Activated naive CD4-positive, alpha-beta T cell treated with anti-CD3 and anti-CD28 coated beads, Interleukin-2, amount 10 ng/mL, durations not matched to agents 7 days and 5 days (primary cell): Measurements from ENCODE around the gene CHRDL2.

ENCODE experiments used
- CTCF ChIA-PET: fragments of 350-600 bp; sonication (Branson Sonifier 250); formaldehyde crosslinking; loops from one replicate; lab custom pipeline; 2021; ENCODE audit warnings: antibody characterized with exemption; lab: Charles Lee
- DNase-seq: peaks from one replicate; pipeline ENCODE4 v3.0.0-alpha.2; 2020
- H3K27ac Mint-ChIP-seq: one replicate; pipeline ENCODE4 v1.8.0; 2021; ENCODE audit warnings: mild to moderate bottlenecking, moderate library complexity, mixed read lengths
- H3K27me3 Mint-ChIP-seq: one replicate; pipeline ENCODE4 v1.8.0; 2021; ENCODE audit warnings: mild to moderate bottlenecking, mixed read lengths
- H3K36me3 Mint-ChIP-seq: one replicate; pipeline ENCODE4 v1.8.0; 2021; ENCODE audit warnings: mixed read lengths
- H3K4me1 Mint-ChIP-seq: one replicate; pipeline ENCODE4 v1.8.0; 2021; ENCODE audit warnings: mixed read lengths
- H3K4me3 Mint-ChIP-seq: one replicate; pipeline ENCODE4 v1.8.0; 2021; ENCODE audit warnings: mild to moderate bottlenecking, moderate library complexity, mixed read lengths
- H3K9me3 Mint-ChIP-seq: one replicate; pipeline ENCODE4 v1.8.0; 2021; ENCODE audit warnings: mixed read lengths

CHRDL2 gene

GRCh38 chr11:74717221-74717969 lies 13.8 kb downstream of the CHRDL2 start:
- H3K27me3 Mint-ChIP-seq = peaks cover 19% of the 10 kb centered on the region
- CTCF ChIA-PET = interaction anchor here (1.5 kb wide), 1 partner anchor 22 kb away, joined by 4 read pairs; no protein-coding TSS in a partner anchor
- no peaks in the 10 kb centered on the region for H3K9me3 Mint-ChIP-seq
- no peak for DNase-seq
- no peak overlapping the region for H3K27ac Mint-ChIP-seq
- H3K36me3 Mint-ChIP-seq = no peaks in the 10 kb centered on the region
- H3K4me3 Mint-ChIP-seq = no peak overlapping the region
- no peaks in the 10 kb centered on the region for H3K4me1 Mint-ChIP-seq

DNA sequence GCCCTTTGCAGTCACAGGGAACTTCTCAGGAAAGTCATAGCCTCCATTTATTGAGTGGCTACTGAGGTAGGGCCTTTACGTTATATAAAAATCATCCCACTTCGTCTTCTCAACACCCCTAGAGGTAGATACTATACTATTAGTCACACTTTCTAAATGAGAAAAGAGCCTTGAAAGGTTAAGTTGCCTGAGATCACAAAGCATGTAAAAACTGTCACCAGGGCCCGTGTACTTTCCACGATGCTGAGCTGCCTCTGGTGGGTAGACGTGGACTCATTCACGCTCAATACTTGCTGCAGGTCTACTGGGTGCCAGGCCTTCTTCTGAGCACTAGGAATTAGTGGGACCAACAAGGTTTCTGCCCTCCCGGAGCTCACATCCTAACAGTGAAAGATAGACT lies 16.3 kb downstream of the CHRDL2 start:
- CTCF ChIA-PET = interaction anchor here (1.3 to 1.7 kb wide), 2 partner anchors 12 to 15 kb away, joined by 4 to 7 read pairs; no protein-coding TSS in a partner anchor
- Mint-ChIP-seq H3K36me3 (no peaks in the 10 kb centered on the region), H3K27ac (no peak overlapping the region), H3K27me3 (peaks cover 11% of the 10 kb centered on the region), H3K4me1 (no peaks in the 10 kb centered on the region), H3K9me3 (no peaks in the 10 kb centered on the region), H3K4me3 (no peak overlapping the region)
- no peak for DNase-seq

DNA sequence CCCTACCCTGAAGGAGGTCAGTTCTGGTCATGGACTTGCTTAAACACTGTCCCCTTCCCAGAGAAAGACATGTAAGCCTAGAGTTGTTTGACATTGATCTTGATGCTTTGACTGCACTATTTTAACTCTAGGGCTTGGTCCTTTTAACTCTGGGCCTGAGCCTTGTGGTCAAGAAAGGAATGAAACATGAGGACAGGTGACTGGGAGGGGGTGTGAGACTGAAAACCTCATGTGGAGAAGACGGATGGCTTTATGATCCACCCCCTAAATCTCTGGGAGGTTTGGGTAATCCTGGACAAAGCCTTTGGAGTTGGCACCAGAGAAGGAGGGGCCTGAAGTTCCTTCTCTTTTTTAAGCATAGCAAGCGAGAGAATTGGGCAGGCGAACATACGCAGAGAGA lies 17.5 kb downstream of the CHRDL2 start:
- DNase-seq = no peak
- no peaks in the 10 kb centered on the region for H3K4me1 Mint-ChIP-seq
- no peaks in the 10 kb centered on the region for H3K36me3 Mint-ChIP-seq
- CTCF ChIA-PET = interaction anchor here (1.2 kb wide), 1 partner anchor 11 kb away, joined by 8 read pairs; no protein-coding TSS in a partner anchor
- H3K9me3 Mint-ChIP-seq = no peaks in the 10 kb centered on the region
- no peak overlapping the region for H3K27ac Mint-ChIP-seq
- H3K4me3 Mint-ChIP-seq = no peak overlapping the region
- peaks cover 11% of the 10 kb centered on the region for H3K27me3 Mint-ChIP-seq

DNA sequence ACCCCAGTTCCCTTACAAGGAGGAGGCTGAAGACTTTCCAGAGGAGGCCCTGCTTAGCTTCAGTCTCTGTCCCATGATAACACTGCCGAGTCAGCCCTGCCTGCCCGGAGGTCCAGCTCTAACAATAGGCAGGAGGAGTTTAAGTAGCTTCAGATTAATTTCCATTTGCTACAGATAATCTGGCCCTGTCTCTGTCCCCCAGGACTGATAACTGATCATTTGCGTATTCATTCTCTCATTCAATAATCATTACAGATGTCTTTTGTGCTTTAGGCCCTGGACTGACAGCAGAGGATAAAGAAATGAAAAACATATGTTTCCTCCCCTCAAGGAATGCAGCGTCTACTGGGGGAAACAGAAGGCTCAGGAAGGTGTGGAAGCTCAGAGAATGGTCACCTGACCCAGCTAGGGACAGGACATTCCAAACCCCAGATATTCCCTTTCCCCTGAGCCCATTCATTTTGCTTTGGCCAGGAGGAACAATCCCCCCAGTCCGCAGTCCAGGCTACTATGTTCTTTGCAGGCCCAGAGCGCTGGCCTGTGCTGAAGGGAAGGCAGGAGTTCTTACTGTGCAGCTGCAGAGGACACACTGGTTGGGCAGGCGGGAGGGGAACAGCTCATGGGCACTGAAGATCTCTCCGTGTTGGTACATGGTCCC lies 20.8 kb downstream of the CHRDL2 start:
- Mint-ChIP-seq H3K9me3 (no peaks in the 10 kb centered on the region), H3K36me3 (no peaks in the 10 kb centered on the region), H3K27ac (no peak overlapping the region), H3K4me3 (no peak overlapping the region), H3K27me3 (peaks cover 3% of the 10 kb centered on the region), H3K4me1 (no peaks in the 10 kb centered on the region)
- DNase-seq = no peak
- CTCF ChIA-PET = interaction anchor here (0.9 to 1.3 kb wide), 2 partner anchors 8 to 16 kb away, joined by 3 to 9 read pairs; no protein-coding TSS in a partner anchor

DNA sequence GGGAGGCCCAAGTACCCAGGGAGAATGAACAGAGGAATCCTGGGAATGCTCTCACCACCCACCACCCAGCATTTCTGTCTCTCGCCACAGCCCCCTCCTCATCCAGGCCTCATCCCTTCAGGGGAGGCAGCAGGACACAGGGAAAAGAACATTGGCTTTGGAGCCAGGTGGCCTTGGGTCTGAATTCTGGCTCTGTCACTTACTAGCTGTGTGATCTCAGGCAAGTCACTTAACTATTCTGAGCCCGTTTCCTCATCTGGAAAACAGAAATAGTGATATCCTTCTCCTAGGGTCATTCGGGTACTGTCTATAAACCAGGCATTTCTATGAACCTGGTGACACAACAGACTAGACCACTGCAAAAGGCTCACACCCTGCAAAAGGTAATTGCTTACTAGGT lies 22.1 kb downstream of the CHRDL2 start:
- Mint-ChIP-seq H3K4me1 (no peaks in the 10 kb centered on the region), H3K36me3 (no peaks in the 10 kb centered on the region), H3K9me3 (no peaks in the 10 kb centered on the region), H3K27ac (no peak overlapping the region), H3K27me3 (peaks cover 4% of the 10 kb centered on the region), H3K4me3 (no peak overlapping the region)
- no peak for DNase-seq
- CTCF ChIA-PET = no interaction called here

- Mint-ChIP-seq H3K36me3 (no peaks in the 10 kb centered on the region), H3K4me1 (no peaks in the 10 kb centered on the region), H3K27ac (no peak overlapping the region), H3K4me3 (no peak overlapping the region), H3K9me3 (no peaks in the 10 kb centered on the region), H3K27me3 (peaks cover 4% of the 10 kb centered on the region)
- CTCF ChIA-PET = interaction anchor here (0.7 kb wide), 1 partner anchor 18 kb away, joined by 3 read pairs; no protein-coding TSS in a partner anchor
- DNase-seq = no peak
Observed at GRCh38 chr11:74707602-74708510, 23.4 kb downstream of the CHRDL2 start.

- no peaks in the 10 kb centered on the region for H3K9me3 Mint-ChIP-seq
- no peaks in the 10 kb centered on the region for H3K36me3 Mint-ChIP-seq
- H3K4me1 Mint-ChIP-seq = peaks cover 2% of the 10 kb centered on the region
- H3K27me3 Mint-ChIP-seq = peaks cover 8% of the 10 kb centered on the region
- DNase-seq = no peak
- CTCF ChIA-PET = no interaction called here
- H3K27ac Mint-ChIP-seq = no peak overlapping the region
- no peak overlapping the region for H3K4me3 Mint-ChIP-seq
Observed at GRCh38 chr11:74707182-74707581, 24.0 kb downstream of the CHRDL2 start.

DNA sequence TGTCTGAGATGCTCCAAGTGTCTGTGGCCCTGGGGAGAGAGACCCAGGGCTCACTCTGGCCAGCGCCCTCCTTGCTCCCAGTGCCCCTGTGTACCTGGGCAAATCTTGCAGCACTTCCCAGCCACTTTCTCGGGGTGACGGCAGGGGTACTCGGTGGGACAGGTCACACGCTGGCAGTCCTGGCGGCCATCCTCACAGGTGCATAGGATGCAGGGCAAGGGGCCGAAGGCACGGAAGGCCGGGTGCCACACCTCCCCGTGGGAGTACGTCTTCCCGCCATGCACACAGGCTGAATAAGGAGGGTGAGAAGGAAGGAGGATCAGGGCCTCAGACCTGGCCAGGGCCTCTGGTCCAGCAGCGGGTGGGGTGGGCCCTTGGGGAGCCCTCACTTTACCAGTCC lies 28.0 kb downstream of the CHRDL2 start:
- Mint-ChIP-seq H3K27ac (no peak overlapping the region), H3K4me1 (peaks cover 2% of the 10 kb centered on the region), H3K9me3 (no peaks in the 10 kb centered on the region), H3K4me3 (no peak overlapping the region), H3K27me3 (peaks cover 12% of the 10 kb centered on the region), H3K36me3 (no peaks in the 10 kb centered on the region)
- no peak for DNase-seq
- CTCF ChIA-PET = interaction anchor here (0.7 to 3.8 kb wide), 17 partner anchors 8 to 546 kb away, joined by 3 to 62 read pairs (median 6); partner anchors contain the start of gene RNF169

DNA sequence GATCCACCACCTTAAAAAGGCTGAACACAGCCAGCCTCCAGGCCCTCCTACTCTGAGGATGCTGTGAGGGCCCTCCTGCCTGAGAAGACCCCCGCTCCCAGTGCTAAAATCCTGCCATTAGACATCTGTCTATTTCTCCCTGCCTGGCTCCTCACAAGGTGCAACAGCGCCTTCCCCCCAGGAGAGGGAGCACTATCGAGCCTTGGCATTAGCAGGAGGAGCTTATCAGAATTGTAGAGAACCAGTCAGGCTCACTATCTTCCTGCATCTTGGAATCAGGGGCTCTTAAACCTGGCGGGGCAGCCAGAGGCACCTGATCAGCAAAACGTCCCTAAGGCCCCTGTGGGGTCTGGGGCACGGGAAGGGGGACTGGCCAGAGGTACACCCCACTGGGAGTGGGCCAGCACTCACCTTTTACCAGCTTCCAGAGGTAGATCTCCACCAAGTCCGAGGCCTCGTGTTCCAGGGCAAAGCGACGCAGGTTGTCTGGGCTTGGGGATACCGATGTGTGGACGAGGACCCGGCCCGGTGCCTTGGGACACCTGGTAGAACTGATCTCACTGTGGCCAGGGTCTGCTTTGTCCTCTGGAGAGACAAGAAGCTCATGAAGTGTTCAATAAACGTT lies 28.7 kb downstream of the CHRDL2 start:
- Mint-ChIP-seq H3K27ac (no peak overlapping the region), H3K4me1 (peaks cover 2% of the 10 kb centered on the region), H3K4me3 (no peak overlapping the region), H3K36me3 (no peaks in the 10 kb centered on the region), H3K9me3 (no peaks in the 10 kb centered on the region), H3K27me3 (peaks cover 14% of the 10 kb centered on the region)
- peak; percentile 75 for DNase-seq
- CTCF ChIA-PET = interaction anchor here (0.5 to 3.8 kb wide), 32 partner anchors 8 to 547 kb away, joined by 3 to 62 read pairs (median 4); partner anchors contain the start of gene RNF169

- Mint-ChIP-seq H3K27me3 (peaks cover 23% of the 10 kb centered on the region), H3K27ac (no peak overlapping the region), H3K9me3 (no peaks in the 10 kb centered on the region), H3K36me3 (no peaks in the 10 kb centered on the region), H3K4me1 (peaks cover 2% of the 10 kb centered on the region), H3K4me3 (no peak overlapping the region)
- CTCF ChIA-PET = interaction anchor here (0.8 to 3.8 kb wide), 14 partner anchors 9 to 206 kb away, joined by 3 to 62 read pairs (median 8); no protein-coding TSS in a partner anchor
- DNase-seq = peak; percentile 25
Observed at GRCh38 chr11:74701351-74701750, 29.9 kb downstream of the CHRDL2 start.

DNA sequence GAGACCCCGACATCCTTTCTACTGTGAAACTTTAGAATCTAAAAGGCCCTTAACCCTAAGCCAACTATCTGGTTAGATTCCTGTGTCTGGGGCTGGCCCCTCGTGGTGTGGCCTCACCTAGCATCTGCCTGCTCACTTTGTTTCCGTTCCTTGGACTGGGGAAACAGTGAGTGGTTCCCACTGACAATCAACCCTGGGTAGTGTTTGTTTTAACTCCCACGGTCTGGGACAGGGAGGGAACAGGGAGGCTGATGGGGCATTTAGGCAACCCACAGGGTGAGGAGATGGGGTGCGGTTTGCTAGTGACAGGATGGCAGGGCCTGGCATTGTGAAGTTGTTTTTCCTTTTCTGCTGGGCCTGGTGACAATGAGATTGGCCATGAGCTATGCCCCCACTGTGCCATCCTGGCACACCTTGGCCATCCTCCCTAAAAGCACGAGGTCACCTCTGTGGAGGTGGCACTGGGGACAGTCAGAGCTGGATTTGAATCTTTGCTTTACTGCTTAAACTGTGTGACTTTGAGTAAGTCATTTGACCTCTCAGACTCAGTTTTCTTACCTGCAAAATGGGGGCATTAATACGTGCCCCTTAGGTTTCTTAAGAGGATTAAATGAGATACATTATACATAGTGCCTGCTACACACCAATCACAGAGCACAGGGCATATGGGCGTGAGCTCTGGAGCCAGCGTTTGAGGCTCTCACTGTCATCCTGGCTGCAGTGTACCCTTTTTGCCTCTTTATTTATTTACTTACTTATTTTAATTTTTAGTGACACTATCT lies 31.4 kb downstream of the CHRDL2 start:
- Mint-ChIP-seq H3K27me3 (peaks cover 20% of the 10 kb centered on the region), H3K9me3 (no peaks in the 10 kb centered on the region), H3K36me3 (no peaks in the 10 kb centered on the region), H3K4me1 (peaks cover 2% of the 10 kb centered on the region), H3K4me3 (no peak overlapping the region), H3K27ac (no peak overlapping the region)
- no peak for DNase-seq
- CTCF ChIA-PET = interaction anchor here (0.7 to 3.8 kb wide), 5 partner anchors 16 to 170 kb away, joined by 4 to 62 read pairs (median 6); no protein-coding TSS in a partner anchor

DNA sequence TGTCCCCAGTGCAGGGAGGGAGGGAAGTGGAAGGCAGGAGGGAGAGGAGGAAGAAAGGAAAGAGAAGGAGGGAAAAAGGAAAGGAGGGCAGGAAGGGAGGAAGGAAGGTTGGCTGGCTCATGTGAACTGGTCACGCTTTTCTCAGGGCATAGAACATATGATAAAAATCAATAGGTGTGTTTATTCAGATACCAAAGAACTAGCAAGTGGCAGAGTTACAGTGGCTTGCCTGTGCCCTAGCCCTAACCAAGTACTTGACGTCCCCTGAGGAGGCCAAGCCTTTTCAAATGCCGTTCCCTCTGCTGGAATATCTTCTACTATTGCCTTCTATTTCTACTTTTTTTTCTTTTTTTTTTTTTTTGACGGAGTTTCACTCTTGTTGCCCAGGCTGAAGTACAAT lies 33.5 kb downstream of the CHRDL2 start:
- no peaks in the 10 kb centered on the region for H3K36me3 Mint-ChIP-seq
- H3K27me3 Mint-ChIP-seq = peaks cover 30% of the 10 kb centered on the region
- CTCF ChIA-PET = no interaction called here
- H3K9me3 Mint-ChIP-seq = no peaks in the 10 kb centered on the region
- H3K27ac Mint-ChIP-seq = no peak overlapping the region
- DNase-seq = no peak
- no peak overlapping the region for H3K4me3 Mint-ChIP-seq
- H3K4me1 Mint-ChIP-seq = peaks cover 2% of the 10 kb centered on the region
